Measurements from ENCODE around the gene RNF180. TPM values are rescaled to one million over a fixed set of nuclear protein-coding genes. Genes with fewer than 3 reads are reported as not detected.

RNF180 gene
- total and polyA plus RNA-seq, 2 of the 13 experiments (the other 11 are each of a cell fraction or from before 2014, with no cell fraction given): 0.20 TPM; not detected in 1

DNA sequence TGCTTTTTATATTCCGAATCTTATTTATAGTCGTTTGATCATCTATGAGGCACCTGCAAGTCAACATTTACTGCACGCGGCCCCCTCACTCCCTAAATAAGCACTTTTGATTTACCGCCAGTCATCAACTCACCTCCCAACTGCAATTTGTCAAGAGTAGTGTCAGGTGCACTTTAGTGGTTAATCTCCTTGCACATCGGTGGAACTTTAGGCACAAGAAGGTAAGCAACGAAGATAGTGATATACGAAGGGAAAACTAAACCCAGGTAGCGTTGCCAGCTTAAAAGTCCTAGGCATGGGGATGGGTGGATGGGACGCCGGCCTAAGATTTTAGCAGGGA is 513 bp upstream of the RNF180 start:
- no TSS peak for BruUV-seq (replicated peaks)
- no peaks in the 10 kb centered on the region for H3K79me2 ChIP-seq (ENCODE audit: insufficient read depth, low read length)
- H4K20me1 ChIP-seq (ENCODE audit: insufficient read depth, low read length): no peaks in the 10 kb centered on the region
- H3K36me3 ChIP-seq (replicated peaks in 1 of 2; ENCODE audit: control insufficient read depth in 1 of 2, insufficient read depth in 2 of 2, low read length in 2 of 2): no peaks in the 10 kb centered on the region
- WGBS (ENCODE audit: low lambda C conversion rate): 56% methylated on average over 11 of the region's 11 CpGs
- peak overlapping the region; percentile 71 for H3K4me2 ChIP-seq (ENCODE audit: low read depth, low read length)
- intact Hi-C loops (cut with micrococcal nuclease; ENCODE audit: unreplicated experiment): no loop called here
- peaks cover 4 to 24% of the 10 kb centered on the region in 2 experiments for H3K27me3 ChIP-seq (ENCODE audit: control insufficient read depth in 1 of 2, insufficient read depth in 2 of 2, low read length in 2 of 2)
- ChIA-PET POLR2A (no interaction called here), CTCF (ENCODE audit: low intra/inter-chr PET ratio, low total read pairs) (no interaction called here)
- FAIRE-seq (no peak), DNase-seq (ENCODE audit: low spot score) (no peak), ATAC-seq (no peak)
- in situ Hi-C loops (cut with HindIII; ENCODE audit: extremely low pct_ligation_motif_present, low pct_unique_long_range_greater_than_20kb): no loop called here
- no peak overlapping the region for H3K27ac ChIP-seq (ENCODE audit: extremely low read length, insufficient read depth, low read length)
- H2AFZ ChIP-seq (ENCODE audit: low read length): no peak overlapping the region
- peak overlapping the region in 2 of 3 experiments; percentile 7 to 64; a peak in 4 of 6 replicates for H3K4me3 ChIP-seq (replicated peaks in 1 of 3; ENCODE audit: insufficient read depth in 1 of 3, low read depth in 2 of 3, low read length in 3 of 3)
- H3K9me3 ChIP-seq (ENCODE audit: low read length): no peaks in the 10 kb centered on the region
- H3K9ac ChIP-seq (ENCODE audit: insufficient read depth, low read depth, low read length): no peak overlapping the region
- H3K4me1 ChIP-seq (ENCODE audit: insufficient read depth, low read length): peaks cover 7% of the 10 kb centered on the region
- TF ChIP-seq SSRP1 (CRISPR knock-in tag; IDR thresholded peaks at IDR 0.05) (no peak), PHF20 (CRISPR knock-in tag; IDR thresholded peaks at IDR 0.05) (no peak), ZNF235 (CRISPR knock-in tag; IDR thresholded peaks at IDR 0.05; ENCODE audit: borderline replicate concordance) (no peak), ZNF569 (CRISPR knock-in tag; IDR thresholded peaks at IDR 0.05; ENCODE audit: borderline replicate concordance) (no peak), KDM6A (CRISPR knock-in tag; IDR thresholded peaks at IDR 0.05; ENCODE audit: low read depth) (no peak), CENPBD1 (CRISPR knock-in tag; IDR thresholded peaks at IDR 0.05; ENCODE audit: borderline replicate concordance, low read depth) (no peak), ZNF644 (CRISPR knock-in tag; IDR thresholded peaks at IDR 0.05; ENCODE audit: low read depth) (no peak), ZBTB40 (IDR thresholded peaks at IDR 0.05) (no peak), ZBTB40 (CRISPR knock-in tag; IDR thresholded peaks at IDR 0.05) (no peak), RXRA (CRISPR knock-in tag; IDR thresholded peaks at IDR 0.05) (no peak), DR1 (CRISPR knock-in tag; IDR thresholded peaks at IDR 0.05) (no peak), THYN1 (CRISPR knock-in tag; IDR thresholded peaks at IDR 0.05; ENCODE audit: borderline replicate concordance, low read depth) (no peak), U2AF2 (IDR thresholded peaks at IDR 0.05; ENCODE audit: low read depth, low read length) (no peak), ZNF839 (CRISPR knock-in tag; IDR thresholded peaks at IDR 0.05; ENCODE audit: borderline replicate concordance) (no peak), ZNF616 (CRISPR knock-in tag; IDR thresholded peaks at IDR 0.05; ENCODE audit: low read depth) (no peak), EZH2 (conservative IDR thresholded peaks at IDR 0.05; ENCODE audit: low read depth, low read length) (no peak)
- TF ChIP-seq, protein P1, sequence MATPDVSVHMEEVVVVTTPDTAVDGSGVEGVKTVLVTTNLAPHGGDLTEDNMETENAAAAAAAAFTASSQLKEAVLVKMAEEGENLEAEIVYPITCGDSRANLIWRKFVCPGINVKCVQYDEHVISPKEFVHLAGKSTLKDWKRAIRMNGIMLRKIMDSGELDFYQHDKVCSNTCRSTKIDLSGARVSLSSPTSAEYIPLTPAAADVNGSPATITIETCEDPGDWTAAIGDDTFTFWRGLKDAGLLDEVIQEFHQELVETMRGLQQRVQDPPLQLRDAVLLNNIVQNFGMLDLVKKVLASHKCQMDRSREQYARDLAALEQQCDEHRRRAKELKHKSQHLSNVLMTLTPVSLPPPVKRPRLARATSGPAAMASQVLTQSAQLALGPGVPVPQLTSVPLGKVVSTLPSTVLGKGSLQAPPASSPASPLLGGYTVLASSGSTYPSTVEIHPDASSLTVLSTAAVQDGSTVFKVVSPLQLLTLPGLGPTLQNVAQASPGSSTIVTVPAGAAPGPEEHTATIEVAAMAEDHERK (CRISPR knock-in tag; IDR thresholded peaks at IDR 0.05; ENCODE audit: low read depth): no peak

Measured in HepG2 (cell line).